Nephron progenitor cell (in vitro differentiated cells): ENCODE measurements around the gene E2F6.
"Not testable (repeated sequence)": the region's sequence is repeated elsewhere in the genome, so short reads cannot be mapped to it uniquely, and the experiment has no call there.

Experiments
- DNase-seq: peaks from one replicate; pipeline ENCODE4 v3.0.0; 2021
- H3K27ac Mint-ChIP-seq: 2 replicates; pipeline ENCODE4 v1.8.0; 2021; ENCODE audit warnings: mild to moderate bottlenecking, moderate library complexity, mixed read lengths
- H3K27me3 Mint-ChIP-seq: 2 replicates; pipeline ENCODE4 v1.8.0; 2021; ENCODE audit warnings: mild to moderate bottlenecking, low read depth, mixed read lengths; ENCODE audit not compliant: poor library complexity
- H3K36me3 Mint-ChIP-seq: 2 replicates; pipeline ENCODE4 v1.8.0; 2021; ENCODE audit warnings: low read depth, mixed read lengths
- H3K4me1 Mint-ChIP-seq: 2 replicates; pipeline ENCODE4 v1.8.0; 2021; ENCODE audit warnings: mixed read lengths
- H3K4me3 Mint-ChIP-seq: 2 replicates; pipeline ENCODE4 v1.8.0; 2021; ENCODE audit warnings: mild to moderate bottlenecking, moderate library complexity, mixed read lengths
- H3K9me3 Mint-ChIP-seq: 2 replicates; pipeline ENCODE4 v1.8.0; 2021; ENCODE audit warnings: mild to moderate bottlenecking, moderate library complexity, mixed read lengths
- CTCF ChIP-seq: fragments of 200-600 bp; sonication (generic); IDR thresholded peaks from 2 replicates; pipeline ENCODE4 v1.5.0; 2021; ENCODE audit warnings: antibody characterized with exemption

Gene E2F6

GRCh38 chr2:11408959-11409571 lies 56.9 kb downstream of the E2F6 start:
- H3K36me3 Mint-ChIP-seq = no peaks in the 10 kb centered on the region
- no peak for TF ChIP-seq CTCF
- no peaks in the 10 kb centered on the region for H3K9me3 Mint-ChIP-seq
- no peak for DNase-seq
- H3K4me3 Mint-ChIP-seq = no peak overlapping the region
- no peak overlapping the region for H3K27ac Mint-ChIP-seq
- peaks cover 62% of the 10 kb centered on the region for H3K4me1 Mint-ChIP-seq
- H3K27me3 Mint-ChIP-seq = peaks cover 3% of the 10 kb centered on the region

- Mint-ChIP-seq H3K27ac (no peak overlapping the region), H3K4me3 (no peak overlapping the region), H3K27me3 (peaks cover 1% of the 10 kb centered on the region), H3K36me3 (no peaks in the 10 kb centered on the region), H3K4me1 (peaks cover 71% of the 10 kb centered on the region), H3K9me3 (no peaks in the 10 kb centered on the region)
- TF ChIP-seq CTCF = no peak
- DNase-seq = no peak
Measured at GRCh38 chr2:11407413-11407812, 58.5 kb downstream of the E2F6 start.

- Mint-ChIP-seq H3K4me1 (peaks cover 69% of the 10 kb centered on the region), H3K27ac (peak overlapping the region; percentile 92), H3K36me3 (no peaks in the 10 kb centered on the region), H3K9me3 (no peaks in the 10 kb centered on the region), H3K27me3 (peaks cover 2% of the 10 kb centered on the region), H3K4me3 (no peak overlapping the region)
- no peak for DNase-seq
- TF ChIP-seq CTCF = no peak
Measured at GRCh38 chr2:11406958-11407381, 59.0 kb downstream of the E2F6 start.

- Mint-ChIP-seq H3K27ac (peak overlapping the region; percentile 92), H3K27me3 (peaks cover 2% of the 10 kb centered on the region), H3K9me3 (no peaks in the 10 kb centered on the region), H3K4me1 (peaks cover 63% of the 10 kb centered on the region), H3K4me3 (no peak overlapping the region), H3K36me3 (no peaks in the 10 kb centered on the region)
- no peak for TF ChIP-seq CTCF
- DNase-seq = no peak
Measured at GRCh38 chr2:11406267-11406957, 59.5 kb downstream of the E2F6 start.

- H3K9me3 Mint-ChIP-seq = no peaks in the 10 kb centered on the region
- H3K4me3 Mint-ChIP-seq = no peak overlapping the region
- H3K27me3 Mint-ChIP-seq = peaks cover 2% of the 10 kb centered on the region
- H3K36me3 Mint-ChIP-seq = no peaks in the 10 kb centered on the region
- DNase-seq = no peak
- H3K27ac Mint-ChIP-seq = peak overlapping the region; percentile 92
- peaks cover 56% of the 10 kb centered on the region for H3K4me1 Mint-ChIP-seq
- no peak for TF ChIP-seq CTCF
Measured at GRCh38 chr2:11405599-11406266, 60.2 kb downstream of the E2F6 start.

- not testable (repeated sequence) for H3K27ac Mint-ChIP-seq, DNase-seq, H3K9me3 Mint-ChIP-seq, H3K36me3 Mint-ChIP-seq, H3K27me3 Mint-ChIP-seq, H3K4me3 Mint-ChIP-seq
- peaks cover 49% of the 10 kb centered on the region for H3K4me1 Mint-ChIP-seq
Measured at GRCh38 chr2:11405074-11405406, 60.9 kb downstream of the E2F6 start.
